ENCODE measurements around the gene NAT16.

Gene NAT16

DNA sequence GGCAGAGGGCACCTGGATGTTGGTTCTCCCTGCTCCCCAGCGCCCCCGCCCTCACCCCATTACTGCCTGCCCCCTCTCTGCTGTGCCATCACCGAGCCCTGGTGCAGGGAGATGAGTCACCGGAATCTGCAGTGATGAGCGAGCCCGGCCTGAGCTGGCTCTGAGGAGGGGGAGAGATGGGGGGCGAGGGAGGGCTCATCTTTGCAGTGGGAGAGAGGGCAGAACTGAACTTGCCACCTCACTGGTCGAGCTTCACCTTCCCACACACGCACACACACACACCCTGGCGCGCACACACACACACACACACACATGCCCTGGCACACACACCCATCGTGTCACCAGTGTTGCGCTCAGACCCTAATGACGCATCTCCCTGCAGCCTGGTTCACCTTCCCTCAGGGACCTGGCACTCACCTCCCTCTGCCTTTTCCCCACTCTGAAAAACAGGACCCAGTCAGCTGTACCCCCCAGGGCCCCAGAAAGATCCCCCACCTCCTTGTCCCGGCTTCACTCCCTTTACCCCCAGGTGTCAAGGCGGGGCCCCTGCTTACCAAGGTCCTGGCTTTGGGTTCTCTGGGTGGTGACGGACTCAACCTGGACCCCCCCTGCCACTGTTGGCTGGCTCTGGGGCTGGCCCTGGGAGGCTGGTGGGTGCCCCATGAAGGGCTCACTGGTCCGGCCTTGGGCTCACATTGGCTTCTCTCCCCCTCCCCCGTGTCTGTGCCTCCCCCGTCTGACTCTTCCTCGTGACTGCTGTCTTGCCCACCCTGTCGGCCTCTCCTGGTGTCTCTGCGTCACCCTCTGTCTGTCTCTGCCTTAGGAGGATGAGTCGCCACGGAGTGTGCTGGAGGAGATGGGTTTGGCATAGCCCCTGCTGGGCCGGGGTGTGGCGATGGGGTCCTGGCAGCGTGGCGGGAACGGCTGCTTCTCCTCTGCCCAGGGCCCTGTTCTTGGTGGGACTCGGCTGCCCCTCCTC is 20.1 kb downstream of the NAT16 start:
- no peak for DNase-seq (ENCODE audit: low spot score)
- TF ChIP-seq, protein P1, sequence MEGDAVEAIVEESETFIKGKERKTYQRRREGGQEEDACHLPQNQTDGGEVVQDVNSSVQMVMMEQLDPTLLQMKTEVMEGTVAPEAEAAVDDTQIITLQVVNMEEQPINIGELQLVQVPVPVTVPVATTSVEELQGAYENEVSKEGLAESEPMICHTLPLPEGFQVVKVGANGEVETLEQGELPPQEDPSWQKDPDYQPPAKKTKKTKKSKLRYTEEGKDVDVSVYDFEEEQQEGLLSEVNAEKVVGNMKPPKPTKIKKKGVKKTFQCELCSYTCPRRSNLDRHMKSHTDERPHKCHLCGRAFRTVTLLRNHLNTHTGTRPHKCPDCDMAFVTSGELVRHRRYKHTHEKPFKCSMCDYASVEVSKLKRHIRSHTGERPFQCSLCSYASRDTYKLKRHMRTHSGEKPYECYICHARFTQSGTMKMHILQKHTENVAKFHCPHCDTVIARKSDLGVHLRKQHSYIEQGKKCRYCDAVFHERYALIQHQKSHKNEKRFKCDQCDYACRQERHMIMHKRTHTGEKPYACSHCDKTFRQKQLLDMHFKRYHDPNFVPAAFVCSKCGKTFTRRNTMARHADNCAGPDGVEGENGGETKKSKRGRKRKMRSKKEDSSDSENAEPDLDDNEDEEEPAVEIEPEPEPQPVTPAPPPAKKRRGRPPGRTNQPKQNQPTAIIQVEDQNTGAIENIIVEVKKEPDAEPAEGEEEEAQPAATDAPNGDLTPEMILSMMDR (IDR thresholded peaks at IDR 0.05; ENCODE audit: extremely low read depth, missing control alignments) = no peak

DNA sequence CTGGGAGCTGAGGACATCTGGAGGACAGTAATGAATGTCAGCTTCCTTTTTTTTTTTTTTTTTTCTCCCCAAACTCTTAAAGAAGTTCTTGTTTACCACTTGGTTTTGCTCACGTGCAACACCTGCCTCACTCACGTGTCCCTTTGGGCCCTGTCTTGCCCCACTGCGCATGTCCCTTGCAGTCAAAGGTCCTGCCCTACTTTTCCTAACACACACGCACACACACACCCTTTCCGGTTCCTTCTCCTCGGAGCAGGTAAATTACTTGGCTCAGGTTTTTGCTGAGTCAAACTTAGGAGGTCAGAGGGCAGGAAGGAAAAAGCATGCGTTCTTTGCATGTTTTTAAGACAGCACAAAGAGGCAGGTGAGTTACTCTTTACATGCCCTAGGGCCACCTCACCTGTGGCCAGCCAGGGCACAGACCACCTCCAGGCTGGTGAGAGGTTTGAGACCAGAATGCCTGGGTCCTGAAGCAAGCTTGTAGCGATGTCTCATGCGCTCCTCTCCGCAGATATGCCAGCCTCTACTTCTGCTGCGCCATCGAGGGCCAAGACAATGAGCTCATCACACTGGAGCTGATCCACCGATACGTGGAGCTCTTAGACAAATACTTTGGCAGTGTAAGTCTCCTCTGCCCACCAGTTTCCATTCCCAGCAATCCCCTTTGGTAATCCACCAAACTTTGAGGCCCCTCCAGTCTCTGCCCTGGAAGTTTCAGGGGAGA is 23.1 kb downstream of the NAT16 start:
- DNase-seq (ENCODE audit: low spot score) = no peak
- TF ChIP-seq, protein P1 (IDR thresholded peaks at IDR 0.05; ENCODE audit: extremely low read depth, missing control alignments) = no peak

GRCh38 chr7:101156277-101156676 is 23.8 kb downstream of the NAT16 start:
- TF ChIP-seq, protein P1 (IDR thresholded peaks at IDR 0.05; ENCODE audit: extremely low read depth, missing control alignments) = no peak
- DNase-seq (ENCODE audit: low spot score) = no peak

- TF ChIP-seq, protein P1 (IDR thresholded peaks at IDR 0.05; ENCODE audit: extremely low read depth, missing control alignments) = no peak
- DNase-seq (ENCODE audit: low spot score) = no peak
Observed at GRCh38 chr7:101155303-101155702, 24.8 kb downstream of the NAT16 start.

DNA sequence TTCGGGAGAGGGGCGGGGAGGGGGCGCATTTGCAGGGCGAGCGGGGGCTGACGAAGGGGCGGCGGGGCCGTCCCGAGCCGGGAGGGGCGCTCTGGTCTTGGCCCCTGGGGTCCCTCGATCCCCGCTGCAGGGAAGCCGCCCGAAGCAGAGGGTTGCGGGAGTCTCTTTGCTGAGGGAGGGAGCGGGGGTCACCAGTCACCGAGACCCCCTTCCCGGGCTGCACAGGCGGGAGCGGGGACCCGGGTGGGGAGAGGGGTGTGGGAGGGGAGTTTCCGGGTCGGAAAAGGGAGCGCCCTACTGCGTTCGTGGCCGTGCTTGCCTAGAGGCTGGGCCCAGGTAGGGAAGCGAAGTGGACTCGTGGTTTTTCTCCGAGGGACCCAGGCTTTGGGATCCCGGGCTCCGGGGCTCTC is 25.4 kb downstream of the NAT16 start:
- TF ChIP-seq, protein P1 (IDR thresholded peaks at IDR 0.05; ENCODE audit: extremely low read depth, missing control alignments) = no peak
- DNase-seq (ENCODE audit: low spot score) = no peak

GRCh38 chr7:101153969-101154692 is 26.0 kb downstream of the NAT16 start, which contains the start of gene AP1S1:
AP1S1 (plus strand) TSS chr7:101154476; CDS start chr7:101154515, 39 bp downstream.
- DNase-seq (ENCODE audit: low spot score) = peak; percentile 99
- TF ChIP-seq, protein P1 (IDR thresholded peaks at IDR 0.05; ENCODE audit: extremely low read depth, missing control alignments) = no peak
